ENCODE measurements around the gene SSPN. TPM values are rescaled to one million over a fixed set of nuclear protein-coding genes. Genes with fewer than 3 reads are reported as not detected.

SSPN gene
- total and polyA plus RNA-seq, 2 experiments from 2014 or later: 1.1 to 2.3 TPM

GRCh38 chr12:26226122-26226521 lies 30.7 kb downstream of the SSPN start:
- Histone ChIP-seq H3K36me3 (ENCODE audit: insufficient read depth) (no peaks in the 10 kb centered on the region), H3K4me1 (ENCODE audit: insufficient read depth) (peaks cover 16% of the 10 kb centered on the region), H2AFZ (peak overlapping the region; percentile 91), H3K27ac (ENCODE audit: low read depth) (no peak overlapping the region), H3K4me2 (peak overlapping the region; percentile 78), H3K27me3 (ENCODE audit: insufficient read depth) (peaks cover 40% of the 10 kb centered on the region), H4K20me1 (replicated peaks; ENCODE audit: insufficient read depth) (no peaks in the 10 kb centered on the region), H3K4me3 (peak overlapping the region; percentile 66), H3K9me2 (ENCODE audit: insufficient read depth) (no peaks in the 10 kb centered on the region), H3F3A (replicated peaks; ENCODE audit: low read depth) (0 out of 2 replicates have a peak, but pooled peaks cover 5% of the 10 kb centered on the region), H3K79me2 (replicated peaks; ENCODE audit: insufficient read depth) (no peaks in the 10 kb centered on the region)
- DNase-seq (ENCODE audit: low spot score) (no peak), ATAC-seq (peak; percentile 21)
- peak overlapping the region; percentile 73 for H3K4me3 Mint-ChIP-seq
- H3K9me3 Mint-ChIP-seq: no peaks in the 10 kb centered on the region
- TF ChIP-seq JUNB (IDR thresholded peaks at IDR 0.05; ENCODE audit: unreplicated experiment): no peak
- TF ChIP-seq POLR2AphosphoS5 (IDR thresholded peaks at IDR 0.05; ENCODE audit: low read depth): no peak
- TF ChIP-seq, protein P1, sequence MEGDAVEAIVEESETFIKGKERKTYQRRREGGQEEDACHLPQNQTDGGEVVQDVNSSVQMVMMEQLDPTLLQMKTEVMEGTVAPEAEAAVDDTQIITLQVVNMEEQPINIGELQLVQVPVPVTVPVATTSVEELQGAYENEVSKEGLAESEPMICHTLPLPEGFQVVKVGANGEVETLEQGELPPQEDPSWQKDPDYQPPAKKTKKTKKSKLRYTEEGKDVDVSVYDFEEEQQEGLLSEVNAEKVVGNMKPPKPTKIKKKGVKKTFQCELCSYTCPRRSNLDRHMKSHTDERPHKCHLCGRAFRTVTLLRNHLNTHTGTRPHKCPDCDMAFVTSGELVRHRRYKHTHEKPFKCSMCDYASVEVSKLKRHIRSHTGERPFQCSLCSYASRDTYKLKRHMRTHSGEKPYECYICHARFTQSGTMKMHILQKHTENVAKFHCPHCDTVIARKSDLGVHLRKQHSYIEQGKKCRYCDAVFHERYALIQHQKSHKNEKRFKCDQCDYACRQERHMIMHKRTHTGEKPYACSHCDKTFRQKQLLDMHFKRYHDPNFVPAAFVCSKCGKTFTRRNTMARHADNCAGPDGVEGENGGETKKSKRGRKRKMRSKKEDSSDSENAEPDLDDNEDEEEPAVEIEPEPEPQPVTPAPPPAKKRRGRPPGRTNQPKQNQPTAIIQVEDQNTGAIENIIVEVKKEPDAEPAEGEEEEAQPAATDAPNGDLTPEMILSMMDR (conservative IDR thresholded peaks at IDR 0.05; ENCODE audit: low read depth in 2 of 2): no peak
- TF ChIP-seq EZH2 (IDR thresholded peaks at IDR 0.05; ENCODE audit: low read depth, unreplicated experiment): no peak
- no peak for TF ChIP-seq CREB1 (CRISPR knock-in tag; IDR thresholded peaks at IDR 0.05; ENCODE audit: low read depth)
- TF ChIP-seq STAT1 (IDR thresholded peaks at IDR 0.05; ENCODE audit: unreplicated experiment): no peak
- TF ChIP-seq, protein P2, sequence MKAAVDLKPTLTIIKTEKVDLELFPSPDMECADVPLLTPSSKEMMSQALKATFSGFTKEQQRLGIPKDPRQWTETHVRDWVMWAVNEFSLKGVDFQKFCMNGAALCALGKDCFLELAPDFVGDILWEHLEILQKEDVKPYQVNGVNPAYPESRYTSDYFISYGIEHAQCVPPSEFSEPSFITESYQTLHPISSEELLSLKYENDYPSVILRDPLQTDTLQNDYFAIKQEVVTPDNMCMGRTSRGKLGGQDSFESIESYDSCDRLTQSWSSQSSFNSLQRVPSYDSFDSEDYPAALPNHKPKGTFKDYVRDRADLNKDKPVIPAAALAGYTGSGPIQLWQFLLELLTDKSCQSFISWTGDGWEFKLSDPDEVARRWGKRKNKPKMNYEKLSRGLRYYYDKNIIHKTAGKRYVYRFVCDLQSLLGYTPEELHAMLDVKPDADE (IDR thresholded peaks at IDR 0.05): no peak
- no peak for TF ChIP-seq REST (IDR thresholded peaks at IDR 0.05; ENCODE audit: unreplicated experiment)
- TF ChIP-seq EZH2phosphoT487 (IDR thresholded peaks at IDR 0.05; ENCODE audit: unreplicated experiment): no peak
- TF ChIP-seq ZNF114 (CRISPR knock-in tag; IDR thresholded peaks at IDR 0.05): no peak
- TF ChIP-seq, protein P3, sequence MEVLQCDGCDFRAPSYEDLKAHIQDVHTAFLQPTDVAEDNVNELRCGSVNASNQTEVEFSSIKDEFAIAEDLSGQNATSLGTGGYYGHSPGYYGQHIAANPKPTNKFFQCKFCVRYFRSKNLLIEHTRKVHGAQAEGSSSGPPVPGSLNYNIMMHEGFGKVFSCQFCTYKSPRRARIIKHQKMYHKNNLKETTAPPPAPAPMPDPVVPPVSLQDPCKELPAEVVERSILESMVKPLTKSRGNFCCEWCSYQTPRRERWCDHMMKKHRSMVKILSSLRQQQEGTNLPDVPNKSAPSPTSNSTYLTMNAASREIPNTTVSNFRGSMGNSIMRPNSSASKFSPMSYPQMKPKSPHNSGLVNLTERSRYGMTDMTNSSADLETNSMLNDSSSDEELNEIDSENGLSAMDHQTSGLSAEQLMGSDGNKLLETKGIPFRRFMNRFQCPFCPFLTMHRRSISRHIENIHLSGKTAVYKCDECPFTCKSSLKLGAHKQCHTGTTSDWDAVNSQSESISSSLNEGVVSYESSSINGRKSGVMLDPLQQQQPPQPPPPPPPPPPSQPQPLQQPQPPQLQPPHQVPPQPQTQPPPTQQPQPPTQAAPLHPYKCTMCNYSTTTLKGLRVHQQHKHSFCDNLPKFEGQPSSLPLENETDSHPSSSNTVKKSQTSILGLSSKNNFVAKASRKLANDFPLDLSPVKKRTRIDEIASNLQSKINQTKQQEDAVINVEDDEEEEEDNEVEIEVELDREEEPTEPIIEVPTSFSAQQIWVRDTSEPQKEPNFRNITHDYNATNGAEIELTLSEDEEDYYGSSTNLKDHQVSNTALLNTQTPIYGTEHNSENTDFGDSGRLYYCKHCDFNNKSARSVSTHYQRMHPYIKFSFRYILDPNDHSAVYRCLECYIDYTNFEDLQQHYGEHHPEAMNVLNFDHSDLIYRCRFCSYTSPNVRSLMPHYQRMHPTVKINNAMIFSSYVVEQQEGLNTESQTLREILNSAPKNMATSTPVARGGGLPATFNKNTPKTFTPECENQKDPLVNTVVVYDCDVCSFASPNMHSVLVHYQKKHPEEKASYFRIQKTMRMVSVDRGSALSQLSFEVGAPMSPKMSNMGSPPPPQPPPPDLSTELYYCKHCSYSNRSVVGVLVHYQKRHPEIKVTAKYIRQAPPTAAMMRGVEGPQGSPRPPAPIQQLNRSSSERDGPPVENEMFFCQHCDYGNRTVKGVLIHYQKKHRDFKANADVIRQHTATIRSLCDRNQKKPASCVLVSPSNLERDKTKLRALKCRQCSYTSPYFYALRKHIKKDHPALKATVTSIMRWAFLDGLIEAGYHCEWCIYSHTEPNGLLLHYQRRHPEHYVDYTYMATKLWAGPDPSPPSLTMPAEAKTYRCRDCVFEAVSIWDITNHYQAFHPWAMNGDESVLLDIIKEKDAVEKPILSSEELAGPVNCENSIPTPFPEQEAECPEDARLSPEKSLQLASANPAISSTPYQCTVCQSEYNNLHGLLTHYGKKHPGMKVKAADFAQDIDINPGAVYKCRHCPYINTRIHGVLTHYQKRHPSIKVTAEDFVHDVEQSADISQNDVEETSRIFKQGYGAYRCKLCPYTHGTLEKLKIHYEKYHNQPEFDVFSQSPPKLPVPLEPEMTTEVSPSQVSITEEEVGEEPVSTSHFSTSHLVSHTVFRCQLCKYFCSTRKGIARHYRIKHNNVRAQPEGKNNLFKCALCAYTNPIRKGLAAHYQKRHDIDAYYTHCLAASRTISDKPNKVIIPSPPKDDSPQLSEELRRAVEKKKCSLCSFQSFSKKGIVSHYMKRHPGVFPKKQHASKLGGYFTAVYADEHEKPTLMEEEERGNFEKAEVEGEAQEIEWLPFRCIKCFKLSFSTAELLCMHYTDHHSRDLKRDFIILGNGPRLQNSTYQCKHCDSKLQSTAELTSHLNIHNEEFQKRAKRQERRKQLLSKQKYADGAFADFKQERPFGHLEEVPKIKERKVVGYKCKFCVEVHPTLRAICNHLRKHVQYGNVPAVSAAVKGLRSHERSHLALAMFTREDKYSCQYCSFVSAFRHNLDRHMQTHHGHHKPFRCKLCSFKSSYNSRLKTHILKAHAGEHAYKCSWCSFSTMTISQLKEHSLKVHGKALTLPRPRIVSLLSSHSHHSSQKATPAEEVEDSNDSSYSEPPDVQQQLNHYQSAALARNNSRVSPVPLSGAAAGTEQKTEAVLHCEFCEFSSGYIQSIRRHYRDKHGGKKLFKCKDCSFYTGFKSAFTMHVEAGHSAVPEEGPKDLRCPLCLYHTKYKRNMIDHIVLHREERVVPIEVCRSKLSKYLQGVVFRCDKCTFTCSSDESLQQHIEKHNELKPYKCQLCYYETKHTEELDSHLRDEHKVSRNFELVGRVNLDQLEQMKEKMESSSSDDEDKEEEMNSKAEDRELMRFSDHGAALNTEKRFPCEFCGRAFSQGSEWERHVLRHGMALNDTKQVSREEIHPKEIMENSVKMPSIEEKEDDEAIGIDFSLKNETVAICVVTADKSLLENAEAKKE (CRISPR knock-in tag; IDR thresholded peaks at IDR 0.05): no peak
- TF ChIP-seq ZNF331 (CRISPR knock-in tag; IDR thresholded peaks at IDR 0.05; ENCODE audit: low read depth): no peak
- TF ChIP-seq NANOG (IDR thresholded peaks at IDR 0.05; ENCODE audit: borderline replicate concordance): no peak
- H3K27ac Mint-ChIP-seq: no peak overlapping the region
- peaks cover 29% of the 10 kb centered on the region for H3K27me3 Mint-ChIP-seq (ENCODE audit: insufficient read depth, low read depth, poor library complexity)
- peaks cover 16% of the 10 kb centered on the region; the same call in 2 of the 3 replicates for H3K4me1 Mint-ChIP-seq
- no peaks in the 10 kb centered on the region for H3K36me3 Mint-ChIP-seq (ENCODE audit: low read depth)
